ENCODE results near the gene KLHL29. TPM values are rescaled to one million over a fixed set of nuclear protein-coding genes. Genes with fewer than 3 reads are reported as not detected.

The KLHL29 gene
- polyA plus RNA-seq, 3 donors, result 0.03 TPM; not detected in 2

DNA sequence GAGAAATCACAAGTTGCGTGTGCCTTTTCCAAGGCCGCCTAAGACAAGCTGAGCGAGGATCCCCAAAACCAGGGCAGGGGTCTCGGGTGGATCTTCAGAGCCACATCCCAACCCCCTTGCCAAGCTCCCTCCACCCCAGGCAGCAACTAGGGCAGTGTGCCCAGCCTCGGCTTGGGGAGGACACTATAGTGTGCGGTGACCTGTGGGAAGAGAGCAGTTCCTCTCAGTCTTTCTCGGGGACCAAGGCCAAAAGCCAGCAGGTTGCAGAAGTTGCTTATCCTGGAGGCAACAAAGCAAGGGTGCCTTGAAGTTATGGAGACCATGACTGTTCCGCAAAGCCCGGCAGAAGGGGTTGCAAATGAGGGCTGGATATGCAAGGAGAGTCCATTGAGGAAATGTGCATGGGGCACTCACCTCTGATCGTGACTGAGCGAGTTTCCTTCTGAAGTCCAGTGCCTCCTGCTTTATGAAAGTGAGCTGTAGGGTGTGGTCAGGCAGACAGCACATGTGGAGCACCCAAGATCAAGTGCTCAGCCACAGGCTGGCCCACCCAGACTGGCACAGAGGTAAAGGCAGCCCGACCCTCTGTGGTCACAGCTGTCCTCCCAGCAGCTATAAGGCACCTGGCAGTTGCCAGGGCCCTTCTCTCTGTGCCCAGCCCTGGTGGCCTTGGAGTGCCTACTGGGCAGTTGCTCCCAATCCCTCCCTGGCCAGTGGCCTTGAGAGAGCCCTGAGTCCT, 281.4 kb downstream of the KLHL29 start:
- 91% methylated on average over 9 of the region's 12 CpGs for WGBS (ENCODE audit: insufficient coverage)
- Histone ChIP-seq H3K27ac (ENCODE audit: low read depth in 1 of 2, low read length in 2 of 2) (no peak overlapping the region), H3K9ac (ENCODE audit: insufficient read depth, low read length, poor library complexity, severe bottlenecking) (no peak overlapping the region), H2AFZ (ENCODE audit: insufficient read depth, low read depth, low read length, poor library complexity, severe bottlenecking) (no peak overlapping the region), H3K27me3 (ENCODE audit: control insufficient read depth in 2 of 2, insufficient read depth in 2 of 2, low read length in 2 of 2) (peaks cover 0 to 21% of the 10 kb centered on the region in 2 donors), H3K4me3 (replicated peaks in 1 of 3; ENCODE audit: low read depth in 2 of 3, low read length in 3 of 3) (no peak overlapping the region), H4K20me1 (ENCODE audit: insufficient read depth, low read length) (no peaks in the 10 kb centered on the region), H3K36me3 (replicated peaks in 1 of 2; ENCODE audit: control insufficient read depth in 1 of 2, insufficient read depth in 2 of 2, low read length in 2 of 2) (no peaks in the 10 kb centered on the region), H3K4me1 (ENCODE audit: control insufficient read depth in 1 of 2, insufficient read depth in 2 of 2, low read length in 2 of 2) (no peaks in the 10 kb centered on the region), H3K79me2 (ENCODE audit: insufficient read depth, low read length) (no peaks in the 10 kb centered on the region), H3K4me2 (replicated peaks; ENCODE audit: extremely low read depth, low read length, poor library complexity, severe bottlenecking) (no peak overlapping the region), H3K9me3 (replicated peaks in 1 of 2; ENCODE audit: control insufficient read depth in 1 of 2, insufficient read depth in 1 of 2, low read length in 2 of 2) (no peaks in the 10 kb centered on the region)
- H3K4me1 Mint-ChIP-seq, result no peaks in the 10 kb centered on the region
- TF ChIP-seq, protein P1, sequence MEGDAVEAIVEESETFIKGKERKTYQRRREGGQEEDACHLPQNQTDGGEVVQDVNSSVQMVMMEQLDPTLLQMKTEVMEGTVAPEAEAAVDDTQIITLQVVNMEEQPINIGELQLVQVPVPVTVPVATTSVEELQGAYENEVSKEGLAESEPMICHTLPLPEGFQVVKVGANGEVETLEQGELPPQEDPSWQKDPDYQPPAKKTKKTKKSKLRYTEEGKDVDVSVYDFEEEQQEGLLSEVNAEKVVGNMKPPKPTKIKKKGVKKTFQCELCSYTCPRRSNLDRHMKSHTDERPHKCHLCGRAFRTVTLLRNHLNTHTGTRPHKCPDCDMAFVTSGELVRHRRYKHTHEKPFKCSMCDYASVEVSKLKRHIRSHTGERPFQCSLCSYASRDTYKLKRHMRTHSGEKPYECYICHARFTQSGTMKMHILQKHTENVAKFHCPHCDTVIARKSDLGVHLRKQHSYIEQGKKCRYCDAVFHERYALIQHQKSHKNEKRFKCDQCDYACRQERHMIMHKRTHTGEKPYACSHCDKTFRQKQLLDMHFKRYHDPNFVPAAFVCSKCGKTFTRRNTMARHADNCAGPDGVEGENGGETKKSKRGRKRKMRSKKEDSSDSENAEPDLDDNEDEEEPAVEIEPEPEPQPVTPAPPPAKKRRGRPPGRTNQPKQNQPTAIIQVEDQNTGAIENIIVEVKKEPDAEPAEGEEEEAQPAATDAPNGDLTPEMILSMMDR (IDR thresholded peaks at IDR 0.05), result no peak
- no peak overlapping the region for H3K27ac Mint-ChIP-seq
- no peak overlapping the region for H3K4me3 Mint-ChIP-seq
- intact Hi-C loops (cut with micrococcal nuclease), result no loop called here
- peaks cover 17 to 39% (median 24%) of the 10 kb centered on the region in 3 donors for H3K27me3 Mint-ChIP-seq (ENCODE audit: low read depth in 3 of 3)
- DNase-seq, result no peak
- H3K9me3 Mint-ChIP-seq, result peaks cover 0 to 4% (median 0%) of the 10 kb centered on the region in 7 donors
- no peaks in the 10 kb centered on the region for H3K36me3 Mint-ChIP-seq

DNA sequence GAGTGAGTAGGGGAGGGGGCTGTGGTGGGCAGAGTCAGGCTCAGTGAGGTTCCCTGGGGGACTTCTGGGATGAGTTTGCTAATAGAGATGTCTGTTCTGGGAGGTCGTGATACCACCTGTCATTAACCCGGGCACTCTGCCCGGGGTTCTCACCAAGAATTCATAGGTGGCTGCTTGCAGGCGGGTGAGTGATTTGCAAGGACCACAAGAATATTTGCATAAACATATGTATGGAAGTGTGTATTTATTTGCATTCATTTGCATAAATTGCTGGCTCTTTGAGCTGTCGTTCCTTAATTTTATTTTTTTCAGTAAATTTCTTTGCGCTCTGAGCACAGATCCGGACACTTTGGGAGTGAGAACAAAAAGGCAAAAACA, 282.0 kb downstream of the KLHL29 start:
- TF ChIP-seq, protein P1 (IDR thresholded peaks at IDR 0.05), result no peak
- H4K20me1 ChIP-seq (ENCODE audit: insufficient read depth, low read length), result no peaks in the 10 kb centered on the region
- intact Hi-C loops (cut with micrococcal nuclease), result no loop called here
- no peak overlapping the region for H3K27ac ChIP-seq (ENCODE audit: low read depth in 1 of 2, low read length in 2 of 2)
- peaks cover 17 to 34% (median 23%) of the 10 kb centered on the region in 3 donors for H3K27me3 Mint-ChIP-seq (ENCODE audit: low read depth in 3 of 3)
- WGBS (ENCODE audit: insufficient coverage), result 90% methylated on average over 2 of the region's 7 CpGs
- H3K4me3 ChIP-seq (replicated peaks in 1 of 3; ENCODE audit: low read depth in 2 of 3, low read length in 3 of 3), result no peak overlapping the region
- no peak overlapping the region for H3K9ac ChIP-seq (ENCODE audit: insufficient read depth, low read length, poor library complexity, severe bottlenecking)
- DNase-seq, result no peak
- no peaks in the 10 kb centered on the region for H3K9me3 ChIP-seq (replicated peaks in 1 of 2; ENCODE audit: control insufficient read depth in 1 of 2, insufficient read depth in 1 of 2, low read length in 2 of 2)
- no peak overlapping the region for H3K4me3 Mint-ChIP-seq
- H3K79me2 ChIP-seq (ENCODE audit: insufficient read depth, low read length), result no peaks in the 10 kb centered on the region
- H3K4me1 Mint-ChIP-seq, result no peaks in the 10 kb centered on the region
- H3K4me2 ChIP-seq (replicated peaks; ENCODE audit: extremely low read depth, low read length, poor library complexity, severe bottlenecking), result no peak overlapping the region
- no peaks in the 10 kb centered on the region for H3K4me1 ChIP-seq (ENCODE audit: control insufficient read depth in 1 of 2, insufficient read depth in 2 of 2, low read length in 2 of 2)
- peaks cover 0 to 21% of the 10 kb centered on the region in 2 donors for H3K27me3 ChIP-seq (ENCODE audit: control insufficient read depth in 2 of 2, insufficient read depth in 2 of 2, low read length in 2 of 2)
- H3K36me3 ChIP-seq (replicated peaks in 1 of 2; ENCODE audit: control insufficient read depth in 1 of 2, insufficient read depth in 2 of 2, low read length in 2 of 2), result no peaks in the 10 kb centered on the region
- H2AFZ ChIP-seq (ENCODE audit: insufficient read depth, low read depth, low read length, poor library complexity, severe bottlenecking), result no peak overlapping the region
- no peaks in the 10 kb centered on the region for H3K36me3 Mint-ChIP-seq
- no peak overlapping the region for H3K27ac Mint-ChIP-seq
- peaks cover 0 to 4% (median 0%) of the 10 kb centered on the region in 7 donors for H3K9me3 Mint-ChIP-seq
